HCT116 (cell line): Measurements from ENCODE around the gene GJA1. TPM values are rescaled to one million over a fixed set of nuclear protein-coding genes. Genes with fewer than 3 reads are reported as not detected.

Experiments
- ATAC-seq: fragments of 200-7000 bp; cut with Tn5 transposase; 2 replicates; pipeline ENCODE4 v1.9.1; 2020; ENCODE audit warnings: mild to moderate bottlenecking, moderate library complexity
- BruUV-seq: library from RNA; stranded (reverse); fragments of 400-500 nt; replicated peaks from 2 replicates; lab custom pipeline; 2021; lab: Mats Ljungman, UMichigan
- CTCF ChIA-PET: fragments of 300-600 bp; sonication (Branson Sonifier 250); formaldehyde crosslinking; loops from one replicate; lab custom pipeline; 2021; ENCODE audit warnings: antibody characterized with exemption; lab: Charles Lee
- POLR2A ChIA-PET: fragments of 300-600, 350-600 bp; sonication (Branson Sonifier 250); formaldehyde crosslinking; loops from one replicate; lab custom pipeline; 2021; ENCODE audit warnings: antibody characterized with exemption; lab: Charles Lee
- RAD21 ChIA-PET, 2 experiments: fragments of 300-600 bp; sonication (Branson Sonifier 250); formaldehyde crosslinking; loops; one replicate each; lab custom pipeline; 2023; ENCODE audit warnings: low total read pairs in 2 of 2; ENCODE audit not compliant: uncharacterized antibody in 2 of 2, unreplicated experiment in 2 of 2, low non-redundant PET in 1 of 2; lab: Charles Lee
- DNase-seq: peaks from one replicate; pipeline ENCODE4 v3.0.0-alpha.2; 2010; ENCODE audit warnings: low read depth, low spot score
- H2AFZ ChIP-seq: fragments of 200-600 bp; shearing (Covaris generic), sonication (generic); 2 replicates; pipeline ENCODE4 v1.6.1; 2017; ENCODE audit warnings: low read depth, mixed run types, mixed read lengths, antibody characterized with exemption, low read length; ENCODE audit not compliant: poor library complexity, severe bottlenecking
- H3K27ac ChIP-seq: 2 replicates; pipeline ENCODE4 v1.5.1; 2012; ENCODE audit warnings: low read depth, low read length
- H3K27me3 ChIP-seq: fragments of 200-600 bp; sonication (generic); 2 replicates; pipeline ENCODE4 v1.6.1; 2016; ENCODE audit warnings: mixed run types, low read length, mixed read lengths; ENCODE audit not compliant: insufficient read depth
- H3K36me3 ChIP-seq, 2 experiments: fragments of 200-500 bp in 1 of 2; fragments of 200-600 bp in 1 of 2; sonication (Bioruptor generic) in 1 of 2; sonication (generic) in 1 of 2; 2 replicates each; pipeline versions ENCODE4 v1.5.1 to v1.6.1; 2014 to 2016; ENCODE audit warnings: low read length in 2 of 2, inconsistent platforms in 1 of 2, mixed read lengths in 1 of 2, mixed run types in 1 of 2; ENCODE audit not compliant: insufficient read depth in 2 of 2, control insufficient read depth in 1 of 2
- H3K4me1 ChIP-seq, 2 experiments: fragments of 200-600 bp in 1 of 2; sonication (generic) in 1 of 2; 2 replicates each; pipeline versions ENCODE4 v1.5.1 to v1.6.1; 2012 to 2017; ENCODE audit warnings: low read length in 2 of 2, inconsistent platforms in 1 of 2, mild to moderate bottlenecking in 1 of 2, mixed read lengths in 1 of 2, mixed run types in 1 of 2, moderate library complexity in 1 of 2; ENCODE audit not compliant: insufficient read depth in 2 of 2, control insufficient read depth in 1 of 2
- H3K4me2 ChIP-seq: fragments of 200-600 bp; sonication (generic); 2 replicates; pipeline ENCODE4 v1.6.1; 2017; ENCODE audit warnings: mixed run types, low read length, mixed read lengths
- H3K4me3 ChIP-seq, 2 experiments: fragments of 200-600 bp in 1 of 2; sonication (generic) in 1 of 2; replicated peaks in 1 of 2; 2 replicates each; pipeline ENCODE4 v1.5.1; 2011 to 2016; ENCODE audit warnings: low read length in 2 of 2, control low read depth in 1 of 2, low read depth in 1 of 2, mild to moderate bottlenecking in 1 of 2, mixed read lengths in 1 of 2, mixed run types in 1 of 2
- H3K79me2 ChIP-seq: fragments of 200-600 bp; sonication (generic); 2 replicates; pipeline ENCODE4 v1.6.1; 2017; ENCODE audit warnings: mild to moderate bottlenecking, mixed run types, low read length, moderate library complexity, mixed read lengths; ENCODE audit not compliant: insufficient read depth
- H3K9ac ChIP-seq: fragments of 200-600 bp; sonication (generic); 2 replicates; pipeline ENCODE4 v1.6.1; 2016; ENCODE audit warnings: low read length, mixed read lengths
- H3K9me2 ChIP-seq: fragments of 200-600 bp; sonication (generic), shearing (Covaris generic); 2 replicates; pipeline ENCODE4 v1.6.1; 2017; ENCODE audit warnings: mixed run types, mild to moderate bottlenecking, moderate library complexity; ENCODE audit not compliant: insufficient read depth
- H3K9me3 ChIP-seq, 2 experiments: fragments of 200-500 bp in 1 of 2; fragments of 200-600 bp in 1 of 2; sonication (Bioruptor generic) in 1 of 2; sonication (generic) in 1 of 2; 2 replicates each; pipeline ENCODE4 v1.6.1; 2014 to 2017; ENCODE audit warnings: low read length in 2 of 2, mixed read lengths in 2 of 2, inconsistent platforms in 1 of 2, low read depth in 1 of 2, mild to moderate bottlenecking in 1 of 2, mixed run types in 1 of 2, moderate library complexity in 1 of 2; ENCODE audit not compliant: control insufficient read depth in 1 of 2, insufficient read depth in 1 of 2
- H4K20me1 ChIP-seq: fragments of 200-600 bp; sonication (generic), shearing (Covaris generic); 2 replicates; pipeline ENCODE4 v1.6.1; 2017; ENCODE audit warnings: mixed run types, mild to moderate bottlenecking, moderate library complexity; ENCODE audit not compliant: insufficient read depth
- CBX3 ChIP-seq: IDR thresholded peaks from 2 replicates; pipeline ENCODE4 v1.6.1; 2012; ENCODE audit warnings: low read depth
- CEBPB ChIP-seq: IDR thresholded peaks from 2 replicates; pipeline ENCODE4 v1.6.1; 2012; ENCODE audit warnings: low read depth
- EGR1 ChIP-seq: IDR thresholded peaks from 2 replicates; pipeline ENCODE4 v1.6.1; 2012; ENCODE audit warnings: low read depth
- EZH2phosphoT487 ChIP-seq: fragments of 200-600 bp; IDR thresholded peaks from 2 replicates; pipeline ENCODE4 v1.6.1; 2018; ENCODE audit warnings: antibody characterized with exemption, borderline replicate concordance
- RAD21 ChIP-seq: IDR thresholded peaks from 2 replicates; pipeline ENCODE4 v1.6.1; 2012; ENCODE audit warnings: low read depth, mild to moderate bottlenecking
- YY1 ChIP-seq: IDR thresholded peaks from 2 replicates; pipeline ENCODE4 v1.6.1; 2011; ENCODE audit warnings: low read length, low read depth, moderate library complexity, mild to moderate bottlenecking; ENCODE audit not compliant: insufficient replicate concordance; ENCODE audit errors: extremely low read depth
- intact Hi-C: fragments of 100-400 bp; cut with micrococcal nuclease; formaldehyde crosslinking; loops from 2 replicates; pipeline ENCODE4 v1.10.0; 2022
- total RNA-seq: library from RNA; stranded (reverse); gene quantifications from one replicate; pipeline ENCODE4 v1.2.1, GENCODE V29; 2021; ENCODE audit not compliant: unreplicated experiment
- TF ChIP-seq, protein P1 (sequence below), 3 experiments: fragments of 200-600 bp in 1 of 3; sonication (generic) in 1 of 3; IDR thresholded peaks in 2 of 3; conservative IDR thresholded peaks in 1 of 3; 2 replicates each; pipeline ENCODE4 v1.5.1; 2012 to 2017; ENCODE audit warnings: low read depth in 2 of 3, low read length in 2 of 3, antibody characterized with exemption in 1 of 3, borderline replicate concordance in 1 of 3, control low read depth in 1 of 3, mild to moderate bottlenecking in 1 of 3, mixed read lengths in 1 of 3, mixed run types in 1 of 3, moderate library complexity in 1 of 3; ENCODE audit not compliant: insufficient read depth in 1 of 3

The GJA1 gene
- total RNA-seq, 1 experiment from 2014 or later: 1.1 TPM

DNA sequence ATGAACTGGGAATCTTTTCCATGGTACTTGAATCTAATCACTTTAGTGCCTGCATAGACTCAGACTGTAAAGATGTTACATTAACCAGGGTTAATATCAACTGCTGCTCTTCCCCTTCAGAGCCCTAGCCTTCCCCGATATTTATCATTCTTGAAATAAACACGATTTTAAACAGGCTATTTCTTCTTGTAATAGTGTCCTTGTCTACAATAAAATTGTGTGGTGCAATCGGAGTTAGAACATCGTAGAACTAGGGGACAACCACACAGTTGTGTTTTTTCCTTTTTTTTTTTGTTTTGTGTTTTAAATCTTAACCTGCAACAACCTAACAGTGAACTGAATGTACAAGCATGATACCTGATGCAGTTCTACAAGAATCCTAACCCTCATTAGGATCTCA is 4.5 kb downstream of the GJA1 start (continued):
- TF ChIP-seq RAD21: no peak
- TF ChIP-seq, protein P1, sequence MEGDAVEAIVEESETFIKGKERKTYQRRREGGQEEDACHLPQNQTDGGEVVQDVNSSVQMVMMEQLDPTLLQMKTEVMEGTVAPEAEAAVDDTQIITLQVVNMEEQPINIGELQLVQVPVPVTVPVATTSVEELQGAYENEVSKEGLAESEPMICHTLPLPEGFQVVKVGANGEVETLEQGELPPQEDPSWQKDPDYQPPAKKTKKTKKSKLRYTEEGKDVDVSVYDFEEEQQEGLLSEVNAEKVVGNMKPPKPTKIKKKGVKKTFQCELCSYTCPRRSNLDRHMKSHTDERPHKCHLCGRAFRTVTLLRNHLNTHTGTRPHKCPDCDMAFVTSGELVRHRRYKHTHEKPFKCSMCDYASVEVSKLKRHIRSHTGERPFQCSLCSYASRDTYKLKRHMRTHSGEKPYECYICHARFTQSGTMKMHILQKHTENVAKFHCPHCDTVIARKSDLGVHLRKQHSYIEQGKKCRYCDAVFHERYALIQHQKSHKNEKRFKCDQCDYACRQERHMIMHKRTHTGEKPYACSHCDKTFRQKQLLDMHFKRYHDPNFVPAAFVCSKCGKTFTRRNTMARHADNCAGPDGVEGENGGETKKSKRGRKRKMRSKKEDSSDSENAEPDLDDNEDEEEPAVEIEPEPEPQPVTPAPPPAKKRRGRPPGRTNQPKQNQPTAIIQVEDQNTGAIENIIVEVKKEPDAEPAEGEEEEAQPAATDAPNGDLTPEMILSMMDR (IDR thresholded peaks at IDR 0.05 in 2 of 3, conservative IDR thresholded peaks at IDR 0.05 in 1 of 3; ENCODE audit: borderline replicate concordance in 1 of 3, insufficient read depth in 1 of 3, low read depth in 2 of 3, low read length in 2 of 3): no peak
- TF ChIP-seq CBX3: no peak
- no peak for TF ChIP-seq EZH2phosphoT487
- no peak for TF ChIP-seq EGR1
- no peak for TF ChIP-seq YY1

DNA sequence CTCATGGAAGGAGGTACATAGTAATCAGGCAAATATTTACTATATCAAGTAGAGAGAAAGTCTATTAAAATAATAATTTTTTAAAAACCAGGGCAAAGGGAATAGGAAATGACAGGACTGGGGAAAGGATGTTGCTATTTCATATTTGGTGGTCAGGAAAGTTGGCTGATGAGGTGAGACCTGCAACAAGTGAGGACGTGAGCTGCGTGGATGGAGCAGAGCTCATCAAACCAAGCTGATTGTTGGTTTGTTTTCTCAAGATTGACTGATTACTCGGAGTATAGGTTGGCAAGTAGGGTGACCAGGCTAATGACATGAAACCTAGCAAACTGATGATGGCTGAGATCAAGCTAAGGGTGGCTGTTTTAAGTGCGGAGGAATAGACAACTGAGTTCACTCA is 6.0 kb downstream of the GJA1 start:
- no TSS peak for BruUV-seq
- Histone ChIP-seq H3K27ac (no peak overlapping the region), H3K36me3 (no peaks in the 10 kb centered on the region), H3K27me3 (no peaks in the 10 kb centered on the region), H3K4me1 (no peaks in the 10 kb centered on the region), H3K9me3 (no peaks in the 10 kb centered on the region), H3K9me2 (no peaks in the 10 kb centered on the region), H3K4me2 (no peak overlapping the region), H3K4me3 (no peak overlapping the region), H3K79me2 (no peaks in the 10 kb centered on the region), H3K9ac (no peak overlapping the region), H4K20me1 (no peaks in the 10 kb centered on the region), H2AFZ (no peak overlapping the region)
- ATAC-seq (no peak), DNase-seq (no peak)
- ChIA-PET POLR2A (no interaction called here), CTCF (no interaction called here), RAD21 (no interaction called here)
- intact Hi-C loops: no loop called here
- TF ChIP-seq YY1: no peak

GRCh38 chr6:121442576-121442975 is 7.1 kb downstream of the GJA1 start:
- ChIA-PET CTCF (no interaction called here), RAD21 (no interaction called here), POLR2A (no interaction called here)
- Histone ChIP-seq H3K4me1 (no peaks in the 10 kb centered on the region), H3K79me2 (no peaks in the 10 kb centered on the region), H3K9me3 (no peaks in the 10 kb centered on the region), H2AFZ (no peak overlapping the region), H3K27ac (no peak overlapping the region), H3K9me2 (no peaks in the 10 kb centered on the region), H3K4me3 (no peak overlapping the region), H3K9ac (no peak overlapping the region), H3K4me2 (no peak overlapping the region), H3K27me3 (no peaks in the 10 kb centered on the region), H3K36me3 (no peaks in the 10 kb centered on the region), H4K20me1 (no peaks in the 10 kb centered on the region)
- BruUV-seq: no TSS peak
- no peak for DNase-seq
- ATAC-seq: no peak
- TF ChIP-seq CEBPB: no peak
- intact Hi-C loops: no loop called here
